Psoas muscle (tissue), 8 donors: ENCODE data around the gene C19orf44. TPM values are rescaled to one million over a fixed set of nuclear protein-coding genes. Genes with fewer than 3 reads are reported as not detected.

Experiments used
- ATAC-seq, 4 donors: fragments of 200-7000 bp; cut with Tn5 transposase; one replicate each; pipeline ENCODE4 v1.9.1; 2020; ENCODE audit warnings: moderate library complexity in 3 of 4, mild to moderate bottlenecking in 2 of 4
- DNase-seq, 2 donors: peaks; one replicate each; pipeline ENCODE4 v3.0.0-alpha.2; 2020
- H3K27ac ChIP-seq: fragments of 200-600 bp; one replicate; pipeline ENCODE4 v1.8.0; 2022
- H3K27me3 ChIP-seq, 3 donors: fragments of 200-600 bp in 1 of 3; one replicate each; pipeline versions ENCODE4 v1.6.1 to v1.8.0; 2013 to 2022; ENCODE audit warnings: low read length in 2 of 3, mild to moderate bottlenecking in 2 of 3, moderate library complexity in 1 of 3; ENCODE audit not compliant: insufficient read depth in 3 of 3
- H3K36me3 ChIP-seq, 2 donors: fragments of 200-600 bp in 1 of 2; one replicate each; pipeline versions ENCODE4 v1.6.1 to v1.8.0; 2013 to 2022; ENCODE audit warnings: low read depth in 1 of 2, mild to moderate bottlenecking in 1 of 2, moderate library complexity in 1 of 2; ENCODE audit not compliant: insufficient read depth in 1 of 2
- H3K4me1 ChIP-seq: fragments of 200-600 bp; one replicate; pipeline ENCODE4 v1.8.0; 2022
- H3K4me3 ChIP-seq: fragments of 200-600 bp; one replicate; pipeline ENCODE4 v1.8.0; 2022; ENCODE audit warnings: mild to moderate bottlenecking
- H3K9me3 ChIP-seq: fragments of 200-600 bp; one replicate; pipeline ENCODE4 v1.8.0; 2022
- WGBS, 3 donors: extraction: QIAGEN DNeasy Blood & Tissue Kit; methylation state at CpG; one replicate each; pipeline versions ENCODE4 v1.1.6 to v1.1.7; 2013; 5-methylcytosine and 5-hydroxymethylcytosine counted together
- intact Hi-C, 2 donors: fragments of 100-400 bp; cut with DNase I; formaldehyde crosslinking; loops; one replicate each; pipeline versions ENCODE4 v1.11.0 to v1.14.2; 2022
- polyA plus RNA-seq, 3 donors: library from polyadenylated mRNA; stranded (reverse); fragments of 200-250 nt; gene quantifications; one replicate each; pipeline ENCODE4 v1.2.3, GENCODE V29; 2013
- total RNA-seq, 4 donors: library from RNA; stranded (reverse); fragmentation: NEBNext Ultra II Directional in 2 of 4; extraction: Animal tissue kit (Norgen Biotek cat#: 25700) in 2 of 4; gene quantifications; one replicate each; pipeline versions ENCODE4 v1.2.1 to v1.2.4, GENCODE V29; 2021 to 2023
- TF ChIP-seq, protein P1 (sequence below): fragments of 200-600 bp; IDR thresholded peaks from one replicate; pipeline ENCODE4 v1.8.0; 2022; ENCODE audit warnings: antibody characterized with exemption
- donor health status: healthy with polysubstance abuse.
- donor health status: DM: no; HTN: no; CAD: no; lungs with moderate emphysema.
- donor health status: Bipolar disorder and iron deficiency.
- donor health status: healthy.
- donor health status: DM: yes; HTN: yes; CAD: no.
- donor health status: DM: no; HTN: no; CAD: no.
- donor health status: DM: no; HTN: no; CAD: no.
- donor health status: DM: yes; HTN: yes; CAD: no.

The C19orf44 gene
- total and polyA plus RNA-seq, 7 donors, result 3.8 to 7.4 (median 5.7) TPM

DNA sequence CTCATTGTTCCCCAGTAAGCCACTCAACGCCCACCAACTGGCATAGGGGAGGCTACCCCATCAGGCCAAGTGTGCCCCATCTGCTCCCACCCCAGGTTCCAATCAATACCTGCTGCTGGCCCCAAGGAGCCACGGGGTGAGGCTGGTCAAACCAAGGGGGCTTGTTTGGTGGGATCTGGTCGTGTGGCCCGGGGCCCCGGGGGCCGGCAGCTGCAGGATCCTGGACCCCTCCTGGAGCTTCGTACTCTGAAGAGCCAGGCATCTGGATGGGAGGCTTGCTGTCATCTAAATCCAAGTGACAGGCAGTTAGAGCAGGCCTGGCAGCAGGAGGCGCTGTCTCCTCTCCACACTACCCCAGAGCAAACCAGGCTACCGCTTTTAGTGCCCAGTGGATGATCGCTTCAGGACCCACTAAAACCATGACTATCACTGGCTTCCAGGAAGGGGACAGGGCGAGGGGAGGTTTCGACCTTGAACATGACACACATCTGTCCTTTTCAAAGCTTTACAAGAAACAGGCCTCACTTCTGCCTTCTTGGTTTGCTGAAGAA lies 31.9 kb downstream of the C19orf44 start:
- Histone ChIP-seq H3K27ac (no peak overlapping the region), H3K36me3 (peaks cover 14 to 100% of the 10 kb centered on the region in 2 donors), H3K4me3 (no peak overlapping the region), H3K9me3 (no peaks in the 10 kb centered on the region), H3K27me3 (no peaks in the 10 kb centered on the region), H3K4me1 (no peaks in the 10 kb centered on the region)
- DNase-seq (no peak), ATAC-seq (no peak)
- intact Hi-C loops, result no loop called here
- TF ChIP-seq, protein P1, sequence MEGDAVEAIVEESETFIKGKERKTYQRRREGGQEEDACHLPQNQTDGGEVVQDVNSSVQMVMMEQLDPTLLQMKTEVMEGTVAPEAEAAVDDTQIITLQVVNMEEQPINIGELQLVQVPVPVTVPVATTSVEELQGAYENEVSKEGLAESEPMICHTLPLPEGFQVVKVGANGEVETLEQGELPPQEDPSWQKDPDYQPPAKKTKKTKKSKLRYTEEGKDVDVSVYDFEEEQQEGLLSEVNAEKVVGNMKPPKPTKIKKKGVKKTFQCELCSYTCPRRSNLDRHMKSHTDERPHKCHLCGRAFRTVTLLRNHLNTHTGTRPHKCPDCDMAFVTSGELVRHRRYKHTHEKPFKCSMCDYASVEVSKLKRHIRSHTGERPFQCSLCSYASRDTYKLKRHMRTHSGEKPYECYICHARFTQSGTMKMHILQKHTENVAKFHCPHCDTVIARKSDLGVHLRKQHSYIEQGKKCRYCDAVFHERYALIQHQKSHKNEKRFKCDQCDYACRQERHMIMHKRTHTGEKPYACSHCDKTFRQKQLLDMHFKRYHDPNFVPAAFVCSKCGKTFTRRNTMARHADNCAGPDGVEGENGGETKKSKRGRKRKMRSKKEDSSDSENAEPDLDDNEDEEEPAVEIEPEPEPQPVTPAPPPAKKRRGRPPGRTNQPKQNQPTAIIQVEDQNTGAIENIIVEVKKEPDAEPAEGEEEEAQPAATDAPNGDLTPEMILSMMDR, result no peak
- whole genome bisulfite sequencing, 3 donors, result 88 to 90% (median 89%) methylated on average over 12 of the region's 12 CpGs

DNA sequence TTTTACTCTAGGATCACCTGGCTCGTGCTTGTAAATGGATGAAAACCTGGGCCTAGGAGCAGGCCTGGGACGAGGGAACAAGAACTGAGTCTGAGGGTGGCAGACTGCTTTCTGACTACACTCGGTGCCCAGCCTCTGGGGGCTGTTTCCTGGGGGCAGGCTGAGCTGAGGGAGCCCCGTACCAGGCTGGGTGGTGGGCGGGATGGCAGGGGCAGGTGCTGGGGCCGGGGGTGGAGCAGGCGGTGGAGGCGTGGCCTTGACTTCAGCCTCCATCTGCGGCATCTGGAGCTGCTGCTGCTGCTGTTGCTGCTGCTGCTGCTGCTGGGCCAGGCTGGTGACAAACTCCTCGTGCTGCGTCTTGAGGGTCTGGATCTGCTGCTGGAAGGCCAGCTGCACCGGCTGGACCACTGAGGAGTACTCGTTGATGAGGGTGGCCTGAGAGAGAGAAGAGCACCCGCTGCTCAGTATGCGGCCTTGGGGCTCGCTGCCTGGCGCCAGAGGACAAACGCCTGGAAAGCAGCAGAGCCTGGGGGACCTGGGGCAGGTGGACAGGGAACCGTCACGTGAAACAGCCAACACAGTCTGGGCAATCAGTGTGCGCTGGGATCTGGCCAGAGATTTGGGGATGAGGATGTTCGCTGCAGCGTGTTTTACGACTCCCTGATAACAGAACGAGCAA lies 33.4 kb downstream of the C19orf44 start:
- H3K36me3 ChIP-seq, result peaks cover 14 to 100% of the 10 kb centered on the region in 2 donors

DNA sequence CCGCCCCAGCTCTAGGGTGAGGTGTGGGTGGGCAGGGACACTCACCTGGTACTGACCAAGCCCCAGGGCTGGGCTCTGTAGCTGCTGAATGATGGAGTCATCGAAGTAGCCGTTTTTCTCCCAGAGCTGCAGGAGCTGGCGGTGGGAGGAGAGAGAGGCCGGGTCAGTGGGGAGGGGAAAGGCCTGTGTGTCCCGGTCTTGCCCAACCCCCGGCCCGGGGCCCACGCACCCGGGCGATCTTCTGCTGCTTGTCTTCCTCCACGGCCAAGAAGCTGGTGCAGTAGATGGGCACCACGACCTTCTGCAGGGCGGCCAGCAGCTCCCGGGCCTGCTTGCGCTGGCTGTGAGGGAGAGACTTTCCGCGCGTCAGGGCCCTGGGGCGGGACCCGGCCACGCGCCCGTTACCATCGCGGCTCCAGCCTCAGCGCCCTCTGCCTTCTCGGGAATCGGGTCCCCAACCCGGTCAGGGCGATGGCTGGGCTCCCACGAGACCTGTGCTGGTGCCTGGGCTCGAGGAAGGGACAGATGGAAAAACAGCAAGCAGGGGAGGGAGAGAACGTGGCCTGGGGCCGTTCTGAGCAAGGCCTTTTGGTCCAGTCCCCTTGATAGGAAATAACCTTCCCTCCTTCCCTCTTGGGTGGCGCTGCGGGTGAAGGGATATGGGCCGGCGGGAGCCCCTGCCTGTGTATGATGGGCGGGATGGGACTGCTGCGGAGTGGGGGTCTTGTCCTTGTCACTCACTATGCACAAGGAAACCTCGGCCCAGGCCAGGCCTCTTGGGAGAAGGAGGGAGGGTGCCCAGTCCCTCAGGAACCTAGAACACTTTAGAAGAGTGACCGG lies 34.6 kb downstream of the C19orf44 start:
- intact Hi-C loops, result no loop called here
- no peaks in the 10 kb centered on the region for H3K27me3 ChIP-seq
- TF ChIP-seq, protein P1, result no peak
- no peak overlapping the region for H3K27ac ChIP-seq
- H3K9me3 ChIP-seq, result no peaks in the 10 kb centered on the region
- WGBS, 3 donors, result 89 to 92% (median 91%) methylated on average over 43 of the region's 43 CpGs
- ATAC-seq (no peak), DNase-seq (no peak)
- peaks cover 14 to 100% of the 10 kb centered on the region in 2 donors for H3K36me3 ChIP-seq
- H3K4me3 ChIP-seq, result no peak overlapping the region
- no peaks in the 10 kb centered on the region for H3K4me1 ChIP-seq

More for the DNA sequence above, 33.4 kb downstream of the C19orf44 start:
- Histone ChIP-seq H3K4me1 (no peaks in the 10 kb centered on the region), H3K27ac (no peak overlapping the region), H3K9me3 (no peaks in the 10 kb centered on the region), H3K4me3 (no peak overlapping the region), H3K27me3 (no peaks in the 10 kb centered on the region)
- TF ChIP-seq, protein P1, result no peak
- ATAC-seq, result no peak
- no peak for DNase-seq
- intact Hi-C loops, result no loop called here
- 87 to 88% (median 87%) methylated on average over 24 to 25 of the region's 25 CpGs for WGBS, 3 donors

DNA sequence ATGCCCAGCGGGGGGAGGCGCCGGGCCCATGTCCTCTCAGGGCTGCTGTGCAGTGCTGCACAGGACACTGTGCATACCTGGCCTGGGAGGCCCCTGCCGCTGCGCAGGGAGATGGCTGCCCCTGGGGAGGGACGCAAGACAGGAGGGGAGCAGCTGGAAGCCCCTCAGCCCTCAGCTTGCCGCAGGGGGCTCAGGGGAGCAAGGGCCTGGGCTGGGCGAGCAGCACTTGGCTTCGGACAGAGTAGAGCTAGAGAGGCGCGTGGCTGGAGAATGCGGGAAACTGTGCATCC lies 35.1 kb downstream of the C19orf44 start:
- Histone ChIP-seq H3K27me3 (no peaks in the 10 kb centered on the region), H3K9me3 (no peaks in the 10 kb centered on the region), H3K36me3 (peaks cover 14 to 100% of the 10 kb centered on the region in 2 donors), H3K4me1 (no peaks in the 10 kb centered on the region), H3K4me3 (no peak overlapping the region), H3K27ac (no peak overlapping the region)
- TF ChIP-seq, protein P1, result no peak
- ATAC-seq, result no peak
- DNase-seq, result no peak
- WGBS, 3 donors, result 92 to 96% (median 95%) methylated on average over 12 of the region's 12 CpGs
- intact Hi-C loops, result no loop called here
